ENCODE measurements around the gene MSMP. TPM values are rescaled to one million over a fixed set of nuclear protein-coding genes. Genes with fewer than 3 reads are reported as not detected.
A peak's percentile ranks its signal among the peaks of the same experiment; 100 is the strongest.

MSMP gene
- total RNA-seq, 1 experiment from 2014 or later: not detected

GRCh38 chr9:35771943-35772342 lies 17.9 kb upstream of the MSMP start:
- no TSS peak for BruUV-seq (replicated peaks)
- ChIA-PET CTCF (no interaction called here), POLR2A (ENCODE audit: unreplicated experiment) (interaction anchor here (0.6 kb wide), 1 partner anchor 100 kb away, joined by 5 read pairs; no protein-coding TSS in a partner anchor)
- peak in 1 of 2 experiments; percentile 77 for DNase-seq
- Histone ChIP-seq H3K4me2 (peak overlapping the region; percentile 26; the same call in 1 of the 2 replicates), H3K79me2 (ENCODE audit: low read depth) (no peaks in the 10 kb centered on the region), H4K20me1 (ENCODE audit: insufficient read depth) (no peaks in the 10 kb centered on the region), H3K36me3 (ENCODE audit: low read depth) (no peaks in the 10 kb centered on the region), H3F3A (ENCODE audit: insufficient read depth, low read depth) (peaks cover 17% of the 10 kb centered on the region), H3K4me1 (replicated peaks; ENCODE audit: insufficient read depth) (peaks cover 21% of the 10 kb centered on the region), H3K27me3 (ENCODE audit: insufficient read depth, low read depth) (no peaks in the 10 kb centered on the region), H3K27ac (peak overlapping the region; percentile 45; the same call in 1 of the 2 replicates), H3K9me3 (ENCODE audit: insufficient read depth, low read depth) (no peaks in the 10 kb centered on the region), H2AFZ (no peak overlapping the region), H3K4me3 (no peak overlapping the region), H3K9me2 (ENCODE audit: insufficient read depth) (no peaks in the 10 kb centered on the region)
- intact Hi-C loops (cut with micrococcal nuclease; ENCODE audit: unreplicated experiment): no loop called here
- TF ChIP-seq, protein P1, sequence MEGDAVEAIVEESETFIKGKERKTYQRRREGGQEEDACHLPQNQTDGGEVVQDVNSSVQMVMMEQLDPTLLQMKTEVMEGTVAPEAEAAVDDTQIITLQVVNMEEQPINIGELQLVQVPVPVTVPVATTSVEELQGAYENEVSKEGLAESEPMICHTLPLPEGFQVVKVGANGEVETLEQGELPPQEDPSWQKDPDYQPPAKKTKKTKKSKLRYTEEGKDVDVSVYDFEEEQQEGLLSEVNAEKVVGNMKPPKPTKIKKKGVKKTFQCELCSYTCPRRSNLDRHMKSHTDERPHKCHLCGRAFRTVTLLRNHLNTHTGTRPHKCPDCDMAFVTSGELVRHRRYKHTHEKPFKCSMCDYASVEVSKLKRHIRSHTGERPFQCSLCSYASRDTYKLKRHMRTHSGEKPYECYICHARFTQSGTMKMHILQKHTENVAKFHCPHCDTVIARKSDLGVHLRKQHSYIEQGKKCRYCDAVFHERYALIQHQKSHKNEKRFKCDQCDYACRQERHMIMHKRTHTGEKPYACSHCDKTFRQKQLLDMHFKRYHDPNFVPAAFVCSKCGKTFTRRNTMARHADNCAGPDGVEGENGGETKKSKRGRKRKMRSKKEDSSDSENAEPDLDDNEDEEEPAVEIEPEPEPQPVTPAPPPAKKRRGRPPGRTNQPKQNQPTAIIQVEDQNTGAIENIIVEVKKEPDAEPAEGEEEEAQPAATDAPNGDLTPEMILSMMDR (conservative IDR thresholded peaks at IDR 0.05): no peak
- no peak for TF ChIP-seq EZH2 (IDR thresholded peaks at IDR 0.05; ENCODE audit: low read depth)

DNA sequence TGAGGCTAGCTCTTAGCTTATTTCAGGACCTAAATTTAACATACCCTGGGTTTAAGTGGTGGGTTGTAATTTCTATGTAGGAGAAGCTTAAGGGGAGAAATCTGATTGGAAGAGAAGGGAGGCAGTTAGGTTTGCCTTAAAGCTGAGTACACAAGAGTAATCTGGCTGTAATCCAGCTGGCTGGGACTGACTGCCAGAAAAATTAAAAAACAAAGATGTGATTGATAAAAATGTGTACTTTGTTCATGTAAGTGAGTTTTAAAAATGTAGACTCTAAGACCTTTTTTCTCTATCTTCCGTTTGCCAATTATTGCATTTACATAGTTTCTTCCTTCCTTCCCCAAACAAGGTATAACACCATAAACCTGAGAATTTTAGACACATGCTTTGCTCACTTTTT lies 17.5 kb upstream of the MSMP start:
- no peaks in the 10 kb centered on the region for H3K9me3 ChIP-seq (ENCODE audit: insufficient read depth, low read depth)
- no TSS peak for BruUV-seq (replicated peaks)
- DNase-seq: no peak
- peaks cover 17% of the 10 kb centered on the region for H3F3A ChIP-seq (ENCODE audit: insufficient read depth, low read depth)
- no peak overlapping the region for H2AFZ ChIP-seq
- peak overlapping the region; percentile 26 for H3K4me2 ChIP-seq
- no peaks in the 10 kb centered on the region for H3K79me2 ChIP-seq (ENCODE audit: low read depth)
- peaks cover 21% of the 10 kb centered on the region for H3K4me1 ChIP-seq (replicated peaks; ENCODE audit: insufficient read depth)
- H3K36me3 ChIP-seq (ENCODE audit: low read depth): no peaks in the 10 kb centered on the region
- H3K9me2 ChIP-seq (ENCODE audit: insufficient read depth): no peaks in the 10 kb centered on the region
- H3K4me3 ChIP-seq: no peak overlapping the region
- ChIA-PET POLR2A (ENCODE audit: unreplicated experiment) (interaction anchor here (0.5 to 0.6 kb wide), 3 partner anchors 10 to 100 kb away, joined by 4 to 6 read pairs (median 5); no protein-coding TSS in a partner anchor), CTCF (interaction anchor here (0.6 kb wide), 1 partner anchor 111 kb away, joined by 4 read pairs; no protein-coding TSS in a partner anchor)
- no peaks in the 10 kb centered on the region for H4K20me1 ChIP-seq (ENCODE audit: insufficient read depth)
- peak overlapping the region; percentile 45; the same call in 1 of the 2 replicates for H3K27ac ChIP-seq
- H3K27me3 ChIP-seq (ENCODE audit: insufficient read depth, low read depth): no peaks in the 10 kb centered on the region
- intact Hi-C loops (cut with micrococcal nuclease; ENCODE audit: unreplicated experiment): no loop called here
- TF ChIP-seq EZH2 (IDR thresholded peaks at IDR 0.05; ENCODE audit: low read depth): no peak
- TF ChIP-seq, protein P1 (conservative IDR thresholded peaks at IDR 0.05): no peak

- BruUV-seq (replicated peaks): no TSS peak
- H3K36me3 ChIP-seq (ENCODE audit: low read depth): no peaks in the 10 kb centered on the region
- CTCF ChIA-PET: interaction anchor here (0.6 to 0.7 kb wide), 2 partner anchors 74 to 111 kb away, joined by 3 to 4 read pairs; no protein-coding TSS in a partner anchor
- peak overlapping the region; percentile 26 for H3K4me2 ChIP-seq
- no peaks in the 10 kb centered on the region for H4K20me1 ChIP-seq (ENCODE audit: insufficient read depth)
- H3K27me3 ChIP-seq (ENCODE audit: insufficient read depth, low read depth): no peaks in the 10 kb centered on the region
- H3K9me2 ChIP-seq (ENCODE audit: insufficient read depth): no peaks in the 10 kb centered on the region
- H3K79me2 ChIP-seq (ENCODE audit: low read depth): no peaks in the 10 kb centered on the region
- intact Hi-C loops (cut with micrococcal nuclease; ENCODE audit: unreplicated experiment): no loop called here
- H3F3A ChIP-seq (ENCODE audit: insufficient read depth, low read depth): peaks cover 17% of the 10 kb centered on the region
- no peak overlapping the region for H3K4me3 ChIP-seq
- no peaks in the 10 kb centered on the region for H3K9me3 ChIP-seq (ENCODE audit: insufficient read depth, low read depth)
- peaks cover 21% of the 10 kb centered on the region for H3K4me1 ChIP-seq (replicated peaks; ENCODE audit: insufficient read depth)
- no peak for DNase-seq
- H3K27ac ChIP-seq: 0 out of 2 replicates have a peak overlapping the region, but pooled peaks have one; percentile 20
- H2AFZ ChIP-seq: no peak overlapping the region
- POLR2A ChIA-PET (ENCODE audit: unreplicated experiment): interaction anchor here (0.5 to 0.6 kb wide), 2 partner anchors 10 to 63 kb away, joined by 4 to 6 read pairs; no protein-coding TSS in a partner anchor
- TF ChIP-seq, protein P1 (conservative IDR thresholded peaks at IDR 0.05): no peak
- no peak for TF ChIP-seq EZH2 (IDR thresholded peaks at IDR 0.05; ENCODE audit: low read depth)
Measured at GRCh38 chr9:35771075-35771433, 17.0 kb upstream of the MSMP start.

Data from PC-9 (cell line).